HL-60/S4 (cell line): Measurements from ENCODE around the gene CSAG1.
"Not testable (repeated sequence)": the region's sequence is repeated elsewhere in the genome, so short reads cannot be mapped to it uniquely, and the experiment has no call there.

ENCODE experiments used
- in situ Hi-C: fragments of 300-500 bp; cut with MboI; formaldehyde crosslinking; loops from 2 replicates; pipeline ENCODE4 v1.14.3; 2022; ENCODE audit warnings: low sequenced_read_pairs

CSAG1 gene, protein sequence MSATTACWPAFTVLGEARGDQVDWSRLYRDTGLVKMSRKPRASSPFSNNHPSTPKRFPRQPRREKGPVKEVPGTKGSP

DNA sequence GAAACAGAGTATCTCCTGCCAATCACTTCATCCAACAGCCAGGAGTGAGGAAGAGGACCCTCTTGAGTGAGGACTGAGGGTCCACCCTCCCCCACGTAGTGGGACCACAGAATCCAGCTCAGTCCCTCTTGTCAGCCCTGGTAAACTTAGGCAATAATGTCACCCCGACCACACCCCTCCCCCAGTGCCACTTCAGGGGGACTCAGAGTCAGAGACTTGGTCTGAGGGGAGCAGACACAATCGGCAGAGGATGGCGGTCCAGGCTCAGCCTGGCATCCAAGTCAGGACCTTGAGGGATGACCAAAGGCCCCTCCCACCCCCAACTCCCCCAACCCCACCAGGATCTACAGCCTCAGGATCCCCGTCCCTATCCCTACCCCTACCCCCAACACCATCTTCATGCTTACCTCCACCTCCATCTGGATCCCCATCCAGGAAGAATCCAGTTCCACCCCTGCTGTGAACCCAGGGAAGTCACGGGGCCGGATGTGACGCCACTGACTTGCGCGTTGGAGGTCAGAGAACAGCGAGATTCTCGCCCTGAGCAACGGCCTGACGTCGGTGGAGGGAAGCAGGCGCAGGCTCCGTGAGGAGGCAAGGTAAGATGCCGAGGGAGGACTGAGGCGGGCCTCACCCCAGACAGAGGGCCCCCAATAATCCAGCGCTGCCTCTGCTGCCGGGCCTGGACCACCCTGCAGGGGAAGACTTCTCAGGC, at the start of gene CSAG1, which contains the start of gene MAGEA12:
CSAG1 (minus strand) TSS at position 461 of the 715 bp plus-strand sequence. CDS start 1,261 bp downstream, outside the sequence.
MAGEA12 (plus strand) TSS at position 497 of the 715 bp plus-strand sequence. CDS start 2,405 bp downstream, outside the sequence.
- in situ Hi-C loops = no loop called here

DNA sequence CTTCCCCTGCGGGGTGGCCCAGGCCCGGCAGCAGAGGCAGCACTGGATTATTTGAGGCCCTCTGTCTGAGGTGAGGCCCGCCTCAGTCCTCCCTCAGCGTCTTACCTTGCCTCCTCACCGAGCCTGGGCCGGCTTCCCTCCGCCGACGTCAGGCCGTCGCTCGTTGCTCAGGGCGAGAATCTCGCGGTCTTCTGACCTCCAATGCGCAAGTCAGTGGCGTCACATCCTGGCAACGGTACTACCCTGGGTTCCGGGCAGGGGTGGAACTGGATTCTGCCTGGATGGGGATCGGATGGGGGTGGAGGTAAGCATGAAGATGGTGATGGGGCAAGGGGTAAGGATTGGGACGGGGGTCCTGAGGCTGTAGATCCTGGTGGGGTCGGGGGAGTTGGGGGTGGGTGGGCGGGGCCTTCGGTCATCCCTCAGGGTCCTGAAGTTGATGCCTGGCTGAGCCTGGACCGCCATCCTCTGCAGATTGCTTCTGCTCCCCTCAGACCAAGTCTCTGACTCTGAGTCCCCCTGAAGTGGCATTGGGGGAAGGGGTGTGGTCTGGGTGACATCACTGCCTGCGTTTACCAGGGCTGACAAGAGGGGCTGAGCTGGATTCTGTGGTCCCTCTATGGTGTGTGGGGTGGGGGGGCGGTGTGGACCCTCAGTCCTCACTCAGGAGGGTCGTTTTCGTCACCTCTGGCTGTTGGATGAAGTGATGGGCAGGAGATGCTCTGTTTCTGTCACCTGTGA, 36.2 kb upstream of the CSAG1 start, which contains the start of gene MAGEA6:
MAGEA6 (minus strand) TSS at position 141 of the 741 bp plus-strand sequence. CDS start 2,039 bp downstream, outside the sequence.
- in situ Hi-C loops = not testable (repeated sequence)

DNA sequence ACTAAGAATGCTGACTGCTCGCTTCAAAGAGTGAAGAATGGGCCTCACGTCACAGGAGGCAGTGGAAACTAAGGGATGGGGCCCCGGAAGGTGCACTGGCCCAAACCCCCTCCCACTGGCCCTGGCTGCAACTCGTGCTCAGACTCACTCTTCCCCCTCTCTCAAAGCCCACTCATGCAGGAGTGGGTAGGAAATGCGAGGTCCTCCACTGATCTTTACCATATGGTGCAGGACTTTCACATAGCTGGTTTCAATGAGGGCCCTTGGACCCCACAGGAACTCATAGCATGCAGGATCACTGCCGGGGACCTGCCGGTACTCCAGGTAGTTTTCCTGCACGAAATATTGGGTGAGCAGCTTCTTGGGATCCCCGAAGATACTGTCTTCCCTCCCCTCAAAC, 33.0 kb upstream of the CSAG1 start:
- in situ Hi-C loops = not testable (repeated sequence)

DNA sequence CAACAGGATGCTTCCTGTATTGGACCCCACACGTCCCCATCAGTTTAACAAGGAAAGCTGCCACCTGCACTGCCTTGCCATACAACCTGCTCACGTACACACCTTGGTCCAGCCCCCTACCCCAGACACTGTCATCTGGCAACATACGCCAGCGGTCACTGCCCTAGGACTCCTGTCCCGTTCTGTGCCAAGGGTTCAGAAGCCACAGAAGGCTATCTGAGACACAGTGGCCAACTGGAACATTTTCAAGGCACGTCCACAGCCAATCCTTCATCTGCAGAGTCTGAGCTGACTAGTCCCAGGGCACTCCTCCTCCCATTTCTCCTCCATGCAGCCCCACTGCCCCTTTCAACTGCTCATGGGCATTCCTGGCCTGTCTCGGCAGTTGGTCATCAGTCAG, 28.1 kb upstream of the CSAG1 start:
- in situ Hi-C loops = not testable (repeated sequence)

DNA sequence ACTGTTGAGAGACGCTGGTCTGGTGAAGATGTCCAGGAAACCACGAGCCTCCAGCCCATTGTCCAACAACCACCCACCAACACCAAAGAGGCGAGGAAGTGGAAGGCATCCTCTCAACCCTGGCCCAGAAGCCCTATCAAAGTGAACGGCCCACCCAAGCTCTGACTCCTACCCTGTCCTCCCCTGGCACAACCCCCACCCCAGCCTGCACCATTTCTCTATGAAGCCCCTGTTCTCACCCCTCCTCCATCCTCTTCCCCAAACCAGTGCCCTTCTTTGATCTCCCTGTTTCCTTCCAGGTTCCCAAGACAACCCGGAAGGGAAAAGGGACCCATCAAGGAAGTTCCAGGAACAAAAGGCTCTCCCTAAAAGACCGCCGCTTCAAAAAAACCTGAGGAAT, 26.0 kb upstream of the CSAG1 start:
- in situ Hi-C loops = not testable (repeated sequence)

DNA sequence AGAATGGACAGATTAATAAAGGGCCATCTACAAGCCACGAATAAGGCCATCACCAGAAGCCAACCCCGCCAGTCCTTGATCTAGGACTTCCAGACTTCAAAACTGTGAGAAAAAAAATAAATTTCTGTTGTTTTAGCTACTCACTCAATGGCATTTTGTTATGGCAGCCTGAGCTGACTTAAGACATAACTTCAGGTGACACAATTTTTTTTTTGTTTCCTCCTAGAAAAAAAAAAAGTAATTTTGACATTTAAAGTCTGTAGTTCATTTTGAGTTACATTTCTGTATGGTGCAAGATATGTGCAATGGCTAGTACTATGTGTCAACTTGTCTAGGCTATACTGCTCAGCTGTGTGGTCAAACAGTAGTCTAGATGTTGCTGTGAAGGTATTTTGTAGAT, 25.4 kb upstream of the CSAG1 start, which contains the start of gene CSAG3:
CSAG3 (plus strand) TSS at position 301 of the 400 bp plus-strand sequence.
- in situ Hi-C loops = not testable (repeated sequence)

DNA sequence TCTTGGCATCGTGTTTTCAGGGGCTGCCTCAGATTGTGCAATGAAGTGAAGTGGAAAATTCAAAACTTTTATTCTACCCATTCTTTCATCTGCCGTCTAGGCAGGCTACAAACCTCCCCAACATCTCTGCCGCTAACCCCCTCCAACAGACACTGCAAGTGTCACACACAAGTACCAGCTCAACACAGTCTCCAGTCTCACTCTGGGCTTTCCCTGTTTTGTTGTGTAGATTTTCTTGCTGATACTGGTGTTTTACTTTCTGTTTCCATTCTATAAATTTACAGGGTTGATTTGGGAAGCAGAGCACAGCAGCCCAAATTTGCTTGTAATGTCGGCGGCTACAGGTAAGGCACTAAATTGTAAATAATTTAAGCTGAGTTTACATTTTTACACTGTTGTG, 21.4 kb upstream of the CSAG1 start:
- in situ Hi-C loops = not testable (repeated sequence)

DNA sequence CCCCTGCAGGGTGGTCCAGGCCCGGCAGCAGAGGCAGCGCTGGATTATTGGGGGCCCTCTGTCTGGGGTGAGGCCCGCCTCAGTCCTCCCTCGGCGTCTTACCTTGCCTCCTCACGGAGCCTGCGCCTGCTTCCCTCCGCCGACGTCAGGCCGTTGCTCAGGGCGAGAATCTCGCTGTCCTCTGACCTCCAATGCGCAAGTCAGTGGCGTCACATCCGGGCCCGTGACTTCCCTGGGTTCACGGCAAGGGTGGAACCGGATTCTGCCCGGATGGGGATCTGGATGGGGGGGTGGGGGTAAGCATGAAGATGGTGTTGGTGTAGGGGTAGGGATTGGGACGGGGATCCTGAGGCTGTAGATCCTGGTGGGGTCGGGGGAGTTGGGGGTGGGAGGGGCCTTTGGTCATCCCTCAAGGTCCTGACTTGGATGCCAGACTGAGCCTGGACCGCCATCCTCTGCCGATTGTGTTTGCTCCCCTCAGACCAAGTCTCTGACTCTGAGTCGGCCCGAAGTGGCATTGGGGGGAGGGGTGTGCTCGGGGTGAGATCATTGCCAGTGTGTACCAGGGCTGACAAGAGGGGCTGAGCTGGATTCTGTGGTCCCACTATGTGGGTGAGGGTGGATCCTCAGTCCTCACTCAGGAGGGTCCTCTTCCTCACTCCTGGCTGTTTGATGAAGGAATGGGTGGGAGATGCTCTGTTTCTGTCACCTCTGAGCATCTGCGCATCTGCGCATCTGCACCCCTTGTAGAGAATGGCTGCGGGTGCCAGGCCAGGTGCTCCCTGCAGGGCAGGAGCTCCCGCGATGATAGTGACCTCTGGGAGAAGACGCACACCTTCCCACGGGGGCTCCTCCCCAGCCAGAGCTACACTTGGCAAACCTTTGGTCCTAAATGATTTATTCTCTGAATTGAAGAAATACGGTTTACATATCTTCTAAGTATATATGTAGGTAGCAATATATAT, 20.4 kb upstream of the CSAG1 start, which contains the start of gene MAGEA2:
MAGEA2 (minus strand) TSS at position 157 of the 965 bp plus-strand sequence. CDS start 2,479 bp downstream, outside the sequence.
- in situ Hi-C loops = not testable (repeated sequence)

DNA sequence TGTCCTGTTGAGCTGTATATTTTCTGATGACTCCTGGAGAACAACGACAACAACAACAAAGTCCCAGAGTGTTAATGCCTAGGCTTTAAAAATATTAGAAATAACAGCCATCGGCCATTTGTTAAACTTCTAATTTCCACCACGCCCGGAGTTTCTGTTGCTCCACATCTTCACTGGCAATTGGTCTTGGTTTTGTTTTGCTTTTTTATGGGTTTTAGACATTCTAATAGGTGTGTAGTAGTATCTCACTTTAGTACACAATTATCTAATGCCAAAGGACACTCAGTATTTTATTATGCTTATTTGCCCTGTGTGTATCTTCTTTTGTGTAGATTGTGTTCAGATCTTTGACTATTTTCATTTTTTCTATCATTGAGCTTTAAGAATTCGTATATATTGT, 5.0 kb upstream of the CSAG1 start:
- in situ Hi-C loops = no loop called here

DNA sequence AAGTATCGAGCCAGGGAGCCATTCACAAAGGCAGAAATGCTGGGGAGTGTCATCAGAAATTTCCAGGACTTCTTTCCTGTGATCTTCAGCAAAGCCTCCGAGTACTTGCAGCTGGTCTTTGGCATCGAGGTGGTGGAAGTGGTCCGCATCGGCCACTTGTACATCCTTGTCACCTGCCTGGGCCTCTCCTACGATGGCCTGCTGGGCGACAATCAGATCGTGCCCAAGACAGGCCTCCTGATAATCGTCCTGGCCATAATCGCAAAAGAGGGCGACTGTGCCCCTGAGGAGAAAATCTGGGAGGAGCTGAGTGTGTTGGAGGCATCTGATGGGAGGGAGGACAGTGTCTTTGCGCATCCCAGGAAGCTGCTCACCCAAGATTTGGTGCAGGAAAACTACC, 3.0 kb upstream of the CSAG1 start:
- in situ Hi-C loops = not testable (repeated sequence)

DNA sequence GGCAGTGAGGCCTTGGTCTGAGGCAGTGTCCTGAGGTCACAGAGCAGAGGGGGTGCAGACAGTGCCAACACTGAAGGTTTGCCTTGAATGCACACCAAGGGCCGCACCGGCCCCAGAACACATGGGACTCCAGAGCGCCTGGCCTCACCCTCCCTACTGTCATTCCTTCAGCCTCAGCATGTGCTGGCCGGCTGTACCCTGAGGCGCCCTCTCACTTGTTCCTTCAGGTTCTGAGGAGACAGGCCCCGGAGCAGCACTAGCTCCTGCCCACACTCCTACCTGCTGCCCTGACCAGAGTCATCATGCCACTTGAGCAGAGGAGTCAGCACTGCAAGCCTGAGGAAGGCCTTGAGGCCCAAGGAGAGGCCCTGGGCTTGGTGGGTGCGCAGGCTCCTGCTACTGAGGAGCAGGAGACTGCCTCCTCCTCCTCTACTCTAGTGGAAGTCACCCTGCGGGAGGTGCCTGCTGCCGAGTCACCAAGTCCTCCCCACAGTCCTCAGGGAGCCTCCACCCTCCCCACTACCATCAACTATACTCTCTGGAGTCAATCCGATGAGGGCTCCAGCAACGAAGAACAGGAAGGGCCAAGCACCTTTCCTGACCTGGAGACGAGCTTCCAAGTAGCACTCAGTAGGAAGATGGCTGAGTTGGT, 2.5 kb upstream of the CSAG1 start:
- in situ Hi-C loops = no loop called here

DNA sequence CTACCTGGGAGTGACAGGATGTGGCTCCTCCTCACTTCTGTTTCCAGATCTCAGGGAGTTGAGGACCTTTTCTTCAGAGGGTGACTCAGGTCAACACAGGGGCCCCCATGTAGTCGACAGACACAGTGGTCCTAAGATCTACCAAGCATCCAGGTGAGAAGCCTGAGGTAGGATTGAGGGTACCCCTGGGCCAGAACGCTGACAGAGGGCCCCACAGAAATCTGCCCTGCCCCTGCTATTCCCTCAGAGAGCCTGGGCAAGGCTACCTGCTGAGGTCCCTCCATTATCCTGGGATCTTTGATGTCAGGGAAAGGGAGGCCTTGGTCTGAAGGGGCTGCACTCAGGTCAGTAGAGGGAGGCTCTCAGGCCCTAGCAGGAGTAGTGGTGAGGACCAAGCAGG, 1.6 kb upstream of the CSAG1 start:
- in situ Hi-C loops = no loop called here

DNA sequence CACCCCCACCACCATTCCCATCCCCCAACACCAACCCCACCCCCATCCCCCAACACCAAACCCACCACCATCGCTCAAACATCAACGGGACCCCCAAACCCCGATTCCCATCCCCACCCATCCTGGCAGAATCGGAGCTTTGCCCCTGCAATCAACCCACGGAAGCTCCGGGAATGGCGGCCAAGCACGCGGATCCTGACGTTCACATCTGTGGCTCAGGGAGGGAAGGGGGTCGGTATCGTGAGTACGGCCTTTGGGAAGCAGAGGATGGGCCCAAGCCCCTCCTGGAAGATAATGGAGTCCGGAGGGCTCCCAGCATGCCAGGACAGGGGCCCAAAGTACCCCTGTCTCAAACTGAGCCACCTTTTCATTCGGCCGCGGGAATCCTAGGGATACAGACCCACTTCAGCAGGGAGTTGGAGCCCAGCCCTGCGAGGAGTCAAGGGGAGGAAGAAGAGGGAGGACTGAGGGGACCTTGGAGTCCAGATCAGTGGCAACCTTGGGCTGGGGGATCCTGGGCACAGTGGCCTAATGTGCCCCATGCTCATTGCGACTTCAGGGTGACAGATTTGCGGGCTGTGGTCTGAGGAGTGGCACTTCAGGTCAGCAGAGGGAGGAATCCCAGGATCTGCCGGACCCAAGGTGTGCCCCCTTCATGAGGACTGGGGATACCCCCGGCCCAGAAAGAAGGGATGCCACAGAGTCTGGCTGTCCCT, 780 bp upstream of the CSAG1 start:
- in situ Hi-C loops = not testable (repeated sequence)

DNA sequence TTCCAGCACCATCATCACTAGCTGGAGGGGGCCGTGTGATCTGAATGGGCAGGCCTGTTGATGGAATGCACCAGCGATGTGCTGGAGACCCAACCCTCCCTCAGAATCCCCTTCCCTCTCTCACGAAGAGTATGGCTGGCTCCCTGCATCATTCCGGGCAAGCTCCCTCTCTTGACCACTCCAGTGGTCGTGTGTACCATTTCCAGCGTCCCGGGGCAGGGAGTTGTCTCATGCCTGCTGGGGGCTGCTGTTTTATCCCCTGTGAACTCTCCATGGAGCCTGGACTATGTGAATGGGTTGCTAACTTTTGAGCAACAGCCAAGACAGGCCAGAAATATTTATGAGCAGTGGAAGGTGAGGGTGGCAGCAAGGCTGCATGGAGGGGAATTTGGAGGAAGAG, 8.1 kb downstream of the CSAG1 start:
- in situ Hi-C loops = no loop called here

DNA sequence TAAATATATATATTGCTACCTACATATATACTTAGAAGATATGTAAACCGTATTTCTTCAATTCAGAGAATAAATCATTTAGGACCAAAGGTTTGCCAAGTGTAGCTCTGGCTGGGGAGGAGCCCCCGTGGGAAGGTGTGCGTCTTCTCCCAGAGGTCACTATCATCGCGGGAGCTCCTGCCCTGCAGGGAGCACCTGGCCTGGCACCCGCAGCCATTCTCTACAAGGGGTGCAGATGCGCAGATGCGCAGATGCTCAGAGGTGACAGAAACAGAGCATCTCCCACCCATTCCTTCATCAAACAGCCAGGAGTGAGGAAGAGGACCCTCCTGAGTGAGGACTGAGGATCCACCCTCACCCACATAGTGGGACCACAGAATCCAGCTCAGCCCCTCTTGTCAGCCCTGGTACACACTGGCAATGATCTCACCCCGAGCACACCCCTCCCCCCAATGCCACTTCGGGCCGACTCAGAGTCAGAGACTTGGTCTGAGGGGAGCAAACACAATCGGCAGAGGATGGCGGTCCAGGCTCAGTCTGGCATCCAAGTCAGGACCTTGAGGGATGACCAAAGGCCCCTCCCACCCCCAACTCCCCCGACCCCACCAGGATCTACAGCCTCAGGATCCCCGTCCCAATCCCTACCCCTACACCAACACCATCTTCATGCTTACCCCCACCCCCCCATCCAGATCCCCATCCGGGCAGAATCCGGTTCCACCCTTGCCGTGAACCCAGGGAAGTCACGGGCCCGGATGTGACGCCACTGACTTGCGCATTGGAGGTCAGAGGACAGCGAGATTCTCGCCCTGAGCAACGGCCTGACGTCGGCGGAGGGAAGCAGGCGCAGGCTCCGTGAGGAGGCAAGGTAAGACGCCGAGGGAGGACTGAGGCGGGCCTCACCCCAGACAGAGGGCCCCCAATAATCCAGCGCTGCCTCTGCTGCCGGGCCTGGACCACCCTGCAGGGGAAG, 19.4 kb downstream of the CSAG1 start, which contains the start of gene MAGEA2B:
MAGEA2B (plus strand) TSS at position 814 of the 973 bp plus-strand sequence. CDS start 2,479 bp downstream, outside the sequence.
- in situ Hi-C loops = not testable (repeated sequence)

DNA sequence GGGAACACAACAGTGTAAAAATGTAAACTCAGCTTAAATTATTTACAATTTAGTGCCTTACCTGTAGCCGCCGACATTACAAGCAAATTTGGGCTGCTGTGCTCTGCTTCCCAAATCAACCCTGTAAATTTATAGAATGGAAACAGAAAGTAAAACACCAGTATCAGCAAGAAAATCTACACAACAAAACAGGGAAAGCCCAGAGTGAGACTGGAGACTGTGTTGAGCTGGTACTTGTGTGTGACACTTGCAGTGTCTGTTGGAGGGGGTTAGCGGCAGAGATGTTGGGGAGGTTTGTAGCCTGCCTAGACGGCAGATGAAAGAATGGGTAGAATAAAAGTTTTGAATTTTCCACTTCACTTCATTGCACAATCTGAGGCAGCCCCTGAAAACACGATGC, 20.3 kb downstream of the CSAG1 start:
- in situ Hi-C loops = not testable (repeated sequence)

DNA sequence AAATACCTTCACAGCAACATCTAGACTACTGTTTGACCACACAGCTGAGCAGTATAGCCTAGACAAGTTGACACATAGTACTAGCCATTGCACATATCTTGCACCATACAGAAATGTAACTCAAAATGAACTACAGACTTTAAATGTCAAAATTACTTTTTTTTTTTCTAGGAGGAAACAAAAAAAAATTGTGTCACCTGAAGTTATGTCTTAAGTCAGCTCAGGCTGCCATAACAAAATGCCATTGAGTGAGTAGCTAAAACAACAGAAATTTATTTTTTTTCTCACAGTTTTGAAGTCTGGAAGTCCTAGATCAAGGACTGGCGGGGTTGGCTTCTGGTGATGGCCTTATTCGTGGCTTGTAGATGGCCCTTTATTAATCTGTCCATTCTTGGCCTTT, 24.3 kb downstream of the CSAG1 start, which contains the start of gene CSAG2:
CSAG2 (minus strand) TSS at position 101 of the 400 bp plus-strand sequence. CDS start 161 bp downstream, outside the sequence.
- in situ Hi-C loops = not testable (repeated sequence)

DNA sequence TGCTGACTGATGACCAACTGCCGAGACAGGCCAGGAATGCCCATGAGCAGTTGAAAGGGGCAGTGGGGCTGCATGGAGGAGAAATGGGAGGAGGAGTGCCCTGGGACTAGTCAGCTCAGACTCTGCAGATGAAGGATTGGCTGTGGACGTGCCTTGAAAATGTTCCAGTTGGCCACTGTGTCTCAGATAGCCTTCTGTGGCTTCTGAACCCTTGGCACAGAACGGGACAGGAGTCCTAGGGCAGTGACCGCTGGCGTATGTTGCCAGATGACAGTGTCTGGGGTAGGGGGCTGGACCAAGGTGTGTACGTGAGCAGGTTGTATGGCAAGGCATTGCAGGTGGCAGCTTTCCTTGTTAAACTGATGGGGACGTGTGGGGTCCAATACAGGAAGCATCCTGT, 27.0 kb downstream of the CSAG1 start:
- in situ Hi-C loops = not testable (repeated sequence)
